Aorta (tissue), 5 donors: ENCODE results near the gene KLHL2. TPM values are rescaled to one million over a fixed set of nuclear protein-coding genes. Genes with fewer than 3 reads are reported as not detected.
"Not testable (repeated sequence)": the region's sequence is repeated elsewhere in the genome, so short reads cannot be mapped to it uniquely, and the experiment has no call there.

Experiments
- ATAC-seq: fragments of 200-7000 bp; cut with Tn5 transposase; one replicate; pipeline ENCODE4 v1.9.1; 2022; ENCODE audit warnings: moderate library complexity; ENCODE audit not compliant: low FRiP score
- DNase-seq, 2 donors: peaks; one replicate each; pipeline ENCODE4 v3.0.0-alpha.2; 2020
- H3K27ac ChIP-seq, 2 donors: one replicate each; pipeline ENCODE4 v1.5.1; 2013; ENCODE audit warnings: low read length in 2 of 2, mild to moderate bottlenecking in 2 of 2, moderate library complexity in 2 of 2, control low read depth in 1 of 2, inconsistent platforms in 1 of 2, low read depth in 1 of 2
- H3K27me3 ChIP-seq, 2 donors: one replicate each; pipeline ENCODE4 v1.6.1; 2013; ENCODE audit warnings: control low read depth in 1 of 2, low read length in 1 of 2, mild to moderate bottlenecking in 1 of 2, moderate library complexity in 1 of 2; ENCODE audit not compliant: insufficient read depth in 2 of 2, control insufficient read depth in 1 of 2
- H3K36me3 ChIP-seq, 2 donors: one replicate each; pipeline ENCODE4 v1.6.1; 2013; ENCODE audit warnings: control low read depth in 1 of 2, low read length in 1 of 2, mild to moderate bottlenecking in 1 of 2; ENCODE audit not compliant: insufficient read depth in 2 of 2, control insufficient read depth in 1 of 2
- H3K4me1 ChIP-seq, 2 donors: one replicate each; pipeline ENCODE4 v1.6.1; 2013; ENCODE audit warnings: low read length in 2 of 2, control low read depth in 1 of 2, mild to moderate bottlenecking in 1 of 2, moderate library complexity in 1 of 2; ENCODE audit not compliant: insufficient read depth in 2 of 2, control insufficient read depth in 1 of 2
- H3K4me3 ChIP-seq, 2 donors: one replicate each; pipeline ENCODE4 v1.5.1; 2013; ENCODE audit warnings: low read length in 2 of 2, control low read depth in 1 of 2, mild to moderate bottlenecking in 1 of 2
- H3K9me3 ChIP-seq: one replicate; pipeline ENCODE4 v1.6.1; 2013; ENCODE audit warnings: mild to moderate bottlenecking, low read length; ENCODE audit not compliant: control insufficient read depth
- WGBS, 2 donors: extraction: QIAGEN DNeasy Blood & Tissue Kit; methylation state at CpG; one replicate each; pipeline ENCODE4 v1.1.7; 2013; 5-methylcytosine and 5-hydroxymethylcytosine counted together
- intact Hi-C, 2 donors: fragments of 100-400 bp; cut with DNase I; formaldehyde crosslinking; loops; one replicate each; pipeline versions ENCODE4 v1.14.2 to v1.15.0; 2022
- polyA plus RNA-seq, 2 donors: library from polyadenylated mRNA; stranded (reverse); fragments of 200-250 nt; gene quantifications; one replicate each; pipeline ENCODE4 v1.2.3, GENCODE V29; 2013
- total RNA-seq, 2 donors: library from RNA; stranded (reverse); fragmentation: NEBNext Ultra II Directional; extraction: Animal tissue kit (Norgen Biotek cat#: 25700); gene quantifications; one replicate each; pipeline ENCODE4 v1.2.1, GENCODE V29; 2021
- donor health status: healthy with polysubstance abuse.
- donor health status: Bipolar disorder and iron deficiency.
- donor health status: DM: no; HTN: no; CAD: no.
- donor health status: DM: no; HTN: no; CAD: no.
- donor health status: DM: yes; HTN: yes; CAD: no.

Gene KLHL2
- total and polyA plus RNA-seq, 4 donors = 15.1 to 40.3 (median 29.0) TPM

- Histone ChIP-seq H3K4me1 (no peaks in the 10 kb centered on the region), H3K27ac (no peak overlapping the region), H3K9me3 (no peaks in the 10 kb centered on the region), H3K27me3 (no peaks in the 10 kb centered on the region), H3K4me3 (no peak overlapping the region), H3K36me3 (no peaks in the 10 kb centered on the region)
- ATAC-seq (no peak), DNase-seq (no peak)
- intact Hi-C loops = no loop called here
- WGBS, 2 donors = 65 to 66% methylated on average over 3 of the region's 3 CpGs
Observed at GRCh38 chr4:165177725-165178666, 29.4 kb upstream of the KLHL2 start.

GRCh38 chr4:165184220-165184619 is 23.1 kb upstream of the KLHL2 start:
- 11 to 12% methylated on average over 4 of the region's 4 CpGs for WGBS, 2 donors
- no peak for ATAC-seq
- Histone ChIP-seq H3K36me3 (no peaks in the 10 kb centered on the region), H3K27me3 (no peaks in the 10 kb centered on the region), H3K4me3 (no peak overlapping the region), H3K9me3 (no peaks in the 10 kb centered on the region), H3K4me1 (no peaks in the 10 kb centered on the region), H3K27ac (no peak overlapping the region)
- no peak for DNase-seq
- intact Hi-C loops = no loop called here

GRCh38 chr4:165184998-165185397 is 22.4 kb upstream of the KLHL2 start:
- H3K27me3 ChIP-seq, H3K27ac ChIP-seq, H3K9me3 ChIP-seq, H3K4me1 ChIP-seq, intact Hi-C loops, ATAC-seq, DNase-seq, H3K4me3 ChIP-seq, H3K36me3 ChIP-seq: not testable (repeated sequence)
- 97% methylated on average over 10 of the region's 10 CpGs for WGBS, 2 donors

DNA sequence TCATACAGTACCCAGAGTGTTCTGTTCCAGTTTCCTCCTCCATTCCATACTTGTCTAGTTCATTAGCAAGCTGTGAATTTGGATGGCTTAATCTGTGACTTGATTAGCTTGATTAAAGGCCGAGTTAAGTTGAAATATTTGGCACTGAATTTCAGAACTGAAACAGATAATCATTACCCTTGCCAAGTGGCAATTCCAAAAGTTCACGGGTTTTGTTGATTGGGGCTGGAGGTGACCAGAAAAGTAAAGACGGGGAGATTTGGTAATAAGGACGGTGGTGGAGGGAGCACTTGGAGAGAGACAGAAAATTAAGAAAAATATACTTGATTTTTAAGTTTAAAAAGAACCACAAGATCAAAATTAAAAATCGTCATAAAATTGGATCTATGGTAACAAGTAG is 21.9 kb upstream of the KLHL2 start:
- Histone ChIP-seq H3K4me3 (no peak overlapping the region), H3K36me3 (no peaks in the 10 kb centered on the region), H3K4me1 (no peaks in the 10 kb centered on the region), H3K27me3 (no peaks in the 10 kb centered on the region), H3K9me3 (no peaks in the 10 kb centered on the region), H3K27ac (no peak overlapping the region)
- no peak for DNase-seq
- intact Hi-C loops = no loop called here
- WGBS, 2 donors = 90 to 91% methylated on average over 5 of the region's 5 CpGs
- ATAC-seq = no peak

DNA sequence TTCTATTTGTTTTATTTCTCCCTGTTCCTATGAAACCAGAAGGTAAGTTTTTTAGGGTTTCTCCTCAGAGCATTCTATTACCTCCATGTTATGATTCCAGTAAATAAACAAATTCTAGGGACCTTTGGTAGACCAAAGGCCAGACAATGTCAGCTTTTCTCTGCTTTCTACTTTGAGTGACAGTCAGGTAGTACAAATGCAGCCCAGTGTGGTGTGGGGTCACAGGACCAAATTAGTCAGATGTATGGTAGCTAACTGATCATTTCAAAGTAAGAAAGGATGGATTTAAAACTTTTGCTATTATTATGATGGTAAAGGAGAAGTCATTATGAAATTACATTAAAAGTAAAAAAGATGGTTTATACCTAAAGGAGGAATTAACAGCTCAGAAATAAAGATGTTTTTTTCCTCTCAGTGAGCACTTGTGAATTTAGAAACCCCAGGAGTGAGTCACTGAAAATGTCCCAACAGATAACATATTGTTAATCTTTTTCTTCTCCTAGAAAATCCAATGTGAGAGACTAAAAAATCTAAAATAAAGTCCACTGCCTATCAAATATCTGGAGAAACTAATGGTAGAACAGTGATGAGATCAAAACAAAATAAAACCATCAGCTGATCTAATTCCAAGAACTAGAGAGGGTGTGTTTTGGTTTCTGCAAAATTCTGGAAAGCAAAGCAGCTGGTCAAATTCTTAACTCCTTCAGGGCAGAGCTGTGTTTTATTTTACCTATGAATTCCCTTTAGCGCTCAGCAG is 16.6 kb upstream of the KLHL2 start:
- Histone ChIP-seq H3K4me3 (no peak overlapping the region), H3K9me3 (no peaks in the 10 kb centered on the region), H3K27me3 (no peaks in the 10 kb centered on the region), H3K27ac (no peak overlapping the region), H3K4me1 (no peaks in the 10 kb centered on the region), H3K36me3 (no peaks in the 10 kb centered on the region)
- DNase-seq (no peak), ATAC-seq (no peak)
- intact Hi-C loops = no loop called here
- WGBS, 2 donors = 93 to 98% methylated on average over 1 of the region's 1 CpG

DNA sequence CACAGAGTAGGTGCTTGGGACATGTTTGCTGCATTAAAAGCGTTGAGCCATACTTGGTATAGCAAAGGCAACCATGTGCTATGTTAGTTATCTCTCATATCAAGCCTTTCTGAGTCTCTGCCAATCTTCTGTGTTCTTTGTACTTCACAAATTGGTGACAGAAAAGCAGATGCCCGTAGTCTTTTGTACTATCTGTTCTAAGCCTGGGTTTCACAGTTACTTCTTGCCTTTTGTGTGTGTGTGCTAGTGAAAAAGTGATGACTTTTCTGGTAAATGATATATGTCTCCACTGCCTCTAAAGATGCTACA is 16.1 kb upstream of the KLHL2 start:
- no peak overlapping the region for H3K27ac ChIP-seq
- H3K4me3 ChIP-seq = no peak overlapping the region
- H3K9me3 ChIP-seq = no peaks in the 10 kb centered on the region
- intact Hi-C loops = no loop called here
- DNase-seq (no peak), ATAC-seq (no peak)
- 64% methylated on average over 2 of the region's 2 CpGs for WGBS, 2 donors
- H3K4me1 ChIP-seq = no peaks in the 10 kb centered on the region
- H3K36me3 ChIP-seq = no peaks in the 10 kb centered on the region
- H3K27me3 ChIP-seq = no peaks in the 10 kb centered on the region

DNA sequence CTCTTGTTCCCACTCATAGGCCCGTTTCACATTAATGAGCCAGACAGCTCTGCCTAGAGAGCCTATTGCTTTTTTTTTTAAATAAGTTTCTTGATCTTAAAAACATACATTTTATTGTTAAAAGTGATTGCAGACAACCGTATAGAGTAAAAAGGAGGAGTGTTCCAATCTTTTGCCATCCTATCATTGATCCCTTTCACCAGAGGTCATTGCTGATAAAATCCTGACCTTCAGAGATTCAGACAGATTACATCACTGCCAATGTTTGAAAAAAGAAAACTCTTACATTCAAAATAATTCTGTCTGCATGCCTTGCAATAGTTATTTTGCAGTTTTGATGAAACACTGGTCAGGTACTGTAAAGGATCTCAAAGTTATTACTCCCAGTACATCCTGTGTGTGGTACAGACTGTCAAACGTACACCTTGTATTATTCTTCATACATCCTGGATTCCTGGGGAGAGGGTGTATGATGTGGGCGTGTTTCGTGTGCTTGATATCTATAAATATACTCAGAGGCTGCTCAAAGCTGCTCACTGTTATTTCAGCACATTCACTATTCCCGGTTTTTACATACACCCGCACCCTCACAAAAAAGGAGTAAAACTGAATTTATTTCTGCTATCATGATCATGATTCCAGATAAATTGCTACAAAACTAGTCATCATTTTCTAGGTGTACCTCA is 15.4 kb upstream of the KLHL2 start:
- DNase-seq (no peak), ATAC-seq (no peak)
- no peaks in the 10 kb centered on the region for H3K36me3 ChIP-seq
- no peak overlapping the region for H3K27ac ChIP-seq
- intact Hi-C loops = no loop called here
- no peaks in the 10 kb centered on the region for H3K9me3 ChIP-seq
- WGBS, 2 donors = 50 to 51% methylated on average over 7 of the region's 7 CpGs
- no peaks in the 10 kb centered on the region for H3K4me1 ChIP-seq
- no peaks in the 10 kb centered on the region for H3K27me3 ChIP-seq
- no peak overlapping the region for H3K4me3 ChIP-seq

DNA sequence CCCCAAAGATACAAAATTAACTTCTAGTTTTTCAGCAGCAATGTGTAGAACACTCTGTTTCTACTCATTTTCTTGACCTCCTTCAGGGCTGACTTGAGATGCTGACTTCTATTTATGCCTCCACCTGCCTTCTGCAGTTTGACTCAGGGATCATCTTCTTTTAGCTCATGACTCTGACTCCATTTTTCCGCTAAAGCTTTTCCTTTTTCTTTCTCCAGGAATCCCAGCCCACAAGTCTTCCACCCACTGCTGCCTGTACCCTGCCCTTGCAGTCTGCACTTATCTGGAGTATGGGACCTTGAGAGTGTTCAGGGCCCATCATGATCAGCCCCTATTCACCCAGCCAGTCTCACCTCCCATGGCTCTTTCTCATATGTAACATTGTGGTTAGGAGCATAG is 14.9 kb upstream of the KLHL2 start:
- H3K27me3 ChIP-seq = no peaks in the 10 kb centered on the region
- WGBS, 2 donors = 89 to 90% methylated on average over 1 of the region's 1 CpG
- no peak for ATAC-seq

More for the DNA sequence above, 14.9 kb upstream of the KLHL2 start:
- Histone ChIP-seq H3K4me3 (no peak overlapping the region), H3K4me1 (no peaks in the 10 kb centered on the region), H3K36me3 (no peaks in the 10 kb centered on the region), H3K9me3 (no peaks in the 10 kb centered on the region), H3K27ac (no peak overlapping the region)
- no peak for DNase-seq
- intact Hi-C loops = no loop called here
